Measurements from ENCODE around the gene FBXW4. TPM values are rescaled to one million over a fixed set of nuclear protein-coding genes. Genes with fewer than 3 reads are reported as not detected.
"Not testable (repeated sequence)": the region's sequence is repeated elsewhere in the genome, so short reads cannot be mapped to it uniquely, and the experiment has no call there.

Gene FBXW4
- total RNA-seq, 1 donor from 2014 or later, result 106 TPM

DNA sequence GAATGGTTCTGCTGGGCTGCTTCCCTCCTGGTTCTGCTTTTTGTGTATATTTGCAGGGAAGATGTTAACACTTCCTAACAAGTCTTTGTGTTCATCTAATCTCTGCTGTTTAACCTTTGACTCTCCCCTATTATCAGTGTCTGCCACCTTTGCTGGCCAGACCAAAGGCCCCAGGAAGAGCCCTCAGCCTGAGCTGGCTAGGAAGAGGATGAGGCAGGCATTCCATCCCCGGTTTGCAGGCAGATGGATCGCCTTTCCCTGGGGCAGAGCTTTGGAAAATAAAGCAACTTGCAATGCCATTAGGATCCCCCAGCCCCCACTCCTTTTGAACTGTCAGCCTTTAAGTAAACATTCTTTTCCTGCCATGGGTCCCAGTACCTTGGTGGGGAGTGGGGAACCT lies 87.8 kb downstream of the FBXW4 start:
- no peak for ATAC-seq (ENCODE audit: poor library complexity)
- intact Hi-C loops (cut with DNase I), result no loop called here
- DNase-seq, result no peak

DNA sequence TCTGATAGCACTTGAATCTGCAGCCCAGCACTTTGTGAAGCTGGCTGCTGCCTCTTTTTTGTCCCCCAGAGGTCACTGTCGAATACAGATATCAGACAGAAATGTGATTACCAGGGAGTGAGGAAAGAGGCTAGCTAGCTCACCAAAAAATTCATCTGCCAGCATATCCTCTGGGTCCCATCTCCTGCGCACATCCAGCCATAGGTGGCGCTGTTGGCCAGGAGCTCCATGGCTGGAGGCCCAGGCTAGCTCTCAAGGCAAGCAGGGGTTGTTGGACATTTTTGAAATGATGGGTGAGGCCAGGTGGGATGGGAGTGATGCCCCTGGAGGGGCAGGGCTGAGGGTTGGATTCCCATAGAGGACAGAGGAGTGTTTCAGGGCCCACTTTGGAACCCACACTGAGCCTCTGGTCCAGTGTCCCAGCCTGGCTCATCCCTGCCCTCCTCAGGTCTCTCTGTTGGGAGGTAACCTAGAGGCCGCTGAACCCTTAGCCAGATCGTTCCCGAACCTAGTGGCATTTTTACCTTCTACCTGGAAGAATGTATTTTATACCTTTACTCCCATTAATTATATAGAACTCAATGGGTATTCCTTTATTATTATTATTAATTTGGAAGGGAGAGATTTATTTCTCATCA lies 92.1 kb downstream of the FBXW4 start:
- DNase-seq, result peak; percentile 80
- intact Hi-C loops (cut with DNase I), result loop anchor here (2.0 kb wide), 1 partner anchor 178 kb away; no protein-coding TSS in a partner anchor
- peak; percentile 90 for ATAC-seq (ENCODE audit: poor library complexity)

GRCh38 chr10:101601541-101601940 lies 93.4 kb downstream of the FBXW4 start:
- peak; percentile 85 for ATAC-seq (ENCODE audit: poor library complexity)
- intact Hi-C loops (cut with DNase I), result no loop called here
- peak; percentile 67 for DNase-seq

DNA sequence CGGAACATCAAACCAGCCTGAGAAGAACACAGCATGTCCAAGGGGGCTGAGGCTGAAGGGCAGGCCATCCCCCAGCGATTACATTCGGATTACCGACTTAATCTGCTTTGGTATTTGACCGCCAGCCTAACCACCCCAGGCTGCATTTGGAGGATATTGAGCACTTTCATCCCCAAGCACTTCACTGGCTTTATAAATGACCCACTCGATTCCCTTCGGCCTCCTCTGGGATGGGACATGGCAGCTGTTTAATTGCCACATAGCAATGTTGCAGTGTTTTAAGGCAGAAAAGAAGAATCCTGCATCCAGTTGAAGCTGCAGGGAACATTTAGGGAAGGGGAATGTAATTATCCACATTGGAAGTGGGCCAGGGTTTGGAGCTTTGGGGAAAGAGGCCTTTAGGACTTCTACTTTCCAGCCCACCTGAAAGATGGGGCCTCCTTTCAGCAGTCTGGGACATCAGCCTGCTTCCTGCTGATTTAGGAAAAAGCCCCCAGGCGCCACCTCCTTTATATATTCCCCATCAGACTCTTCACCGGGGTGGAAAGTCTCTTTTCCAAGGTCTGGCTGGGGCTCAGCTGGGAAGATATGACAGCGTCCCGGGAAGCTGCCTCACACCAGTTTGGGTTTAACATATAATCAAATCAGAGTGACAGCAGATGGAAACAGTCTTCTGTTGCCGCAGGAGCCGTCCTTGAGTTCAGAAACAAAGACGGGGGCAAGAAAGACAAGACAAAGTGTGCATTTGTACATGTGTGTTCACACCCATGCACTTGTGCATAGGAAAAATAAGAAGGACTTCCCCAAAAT lies 97.7 kb downstream of the FBXW4 start:
- DNase-seq, result no peak
- ATAC-seq (ENCODE audit: poor library complexity), result no peak
- intact Hi-C loops (cut with DNase I), result no loop called here

- intact Hi-C loops (cut with DNase I), result no loop called here
- no peak for DNase-seq
- peak; percentile 57 for ATAC-seq (ENCODE audit: poor library complexity)
Measured at GRCh38 chr10:101595591-101596433, 99.2 kb downstream of the FBXW4 start.

- intact Hi-C loops (cut with DNase I); DNase-seq: not testable (repeated sequence)
- ATAC-seq (ENCODE audit: poor library complexity), result peak; percentile 25
Measured at GRCh38 chr10:101593331-101593730, 101.6 kb downstream of the FBXW4 start.

DNA sequence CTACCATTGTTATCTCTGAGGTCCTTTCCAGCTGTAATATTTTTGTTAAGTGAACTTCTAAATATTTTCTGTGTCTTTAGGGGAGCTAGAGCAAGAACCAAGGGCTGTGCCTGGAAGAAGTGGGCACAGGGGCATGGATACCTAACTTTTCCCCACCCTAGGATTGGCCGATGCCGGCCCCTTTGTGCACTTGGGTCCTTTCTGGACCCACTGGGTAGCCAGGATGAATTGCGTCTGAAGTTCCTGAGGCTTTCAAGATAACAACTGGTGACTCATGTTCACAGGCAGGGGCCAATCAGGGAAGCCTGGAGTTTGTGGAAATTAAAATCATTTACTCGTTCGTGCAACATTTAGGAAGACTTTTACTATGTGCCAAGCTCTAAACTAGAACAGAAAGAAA lies 106.1 kb downstream of the FBXW4 start:
- intact Hi-C loops (cut with DNase I), result no loop called here
- ATAC-seq (ENCODE audit: poor library complexity), result no peak
- no peak for DNase-seq

DNA sequence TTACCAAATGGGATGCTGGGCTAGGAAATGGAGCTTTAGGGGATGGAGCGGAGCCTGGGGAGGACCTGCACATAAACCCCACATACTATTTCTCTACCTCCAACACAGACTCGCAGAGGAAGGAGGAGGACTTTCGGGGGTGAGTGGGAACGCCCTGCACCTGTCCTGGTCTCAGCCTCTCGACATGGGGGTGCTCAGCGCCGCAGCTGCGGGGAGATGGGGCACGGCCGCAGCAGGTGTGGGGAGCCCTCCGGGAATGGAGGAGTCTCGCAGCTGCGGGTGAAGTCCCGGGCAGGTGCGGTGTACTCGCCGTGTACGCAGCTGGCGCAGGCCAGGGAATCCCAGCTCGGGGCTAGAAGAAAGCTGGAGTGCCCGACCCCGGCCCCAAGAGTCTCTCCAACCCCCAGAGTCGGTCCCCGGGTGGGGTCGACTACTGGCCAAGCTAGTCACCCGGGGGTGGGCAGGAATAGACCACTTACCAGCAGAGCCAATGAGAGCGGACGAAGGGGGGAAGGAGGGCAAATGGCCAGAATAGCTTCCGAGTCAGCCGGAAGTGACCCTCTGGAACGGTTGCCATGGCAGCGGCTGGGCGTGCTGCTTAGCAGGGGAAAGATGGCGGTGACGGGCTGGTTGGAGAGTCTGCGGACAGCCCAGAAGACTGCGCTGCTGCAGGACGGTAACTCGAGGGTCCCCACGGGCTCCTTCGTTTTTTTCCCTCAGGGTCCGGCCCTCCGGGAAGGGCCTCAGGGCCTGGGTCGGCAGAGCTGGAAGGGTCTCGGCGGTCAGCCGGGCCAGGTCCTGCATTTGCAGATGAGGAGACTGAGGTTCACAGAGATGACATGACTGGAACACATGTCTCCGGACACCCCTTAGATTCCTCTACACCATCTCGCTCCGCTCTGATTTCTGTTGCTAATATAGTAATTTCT lies 107.0 kb downstream of the FBXW4 start, which contains the start of the genes DPCD and POLL:
DPCD (plus strand) TSS at position 597 of the 929 bp plus-strand sequence; CDS start at position 613, 16 bp downstream.
POLL (minus strand) TSS at position 533 of the 929 bp plus-strand sequence. CDS start 897 bp downstream, outside the sequence.
- intact Hi-C loops (cut with DNase I), result no loop called here
- peak; percentile 97 for ATAC-seq (ENCODE audit: poor library complexity)
- DNase-seq, result peak; percentile 99

DNA sequence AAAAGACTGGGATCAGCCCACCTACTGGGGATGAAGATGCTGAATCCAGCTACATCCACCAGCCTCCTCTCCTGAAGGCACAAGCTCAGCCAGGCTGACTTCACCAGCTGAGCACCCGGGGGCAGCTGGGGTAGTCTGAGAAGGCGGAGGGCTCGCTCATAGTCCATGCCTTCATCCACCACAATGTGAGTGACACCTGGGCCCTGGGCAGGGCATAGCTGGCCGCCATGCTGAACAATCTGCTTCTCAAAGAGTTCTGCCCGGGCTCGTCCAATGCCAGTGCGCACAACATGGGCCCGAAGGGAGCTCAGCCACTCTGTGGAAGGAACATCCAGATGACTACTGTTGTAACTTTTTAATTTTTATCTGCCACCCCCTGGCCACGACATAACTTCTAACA lies 109.1 kb downstream of the FBXW4 start:
- intact Hi-C loops (cut with DNase I), result no loop called here
- DNase-seq, result peak; percentile 27
- ATAC-seq (ENCODE audit: poor library complexity), result no peak

DNA sequence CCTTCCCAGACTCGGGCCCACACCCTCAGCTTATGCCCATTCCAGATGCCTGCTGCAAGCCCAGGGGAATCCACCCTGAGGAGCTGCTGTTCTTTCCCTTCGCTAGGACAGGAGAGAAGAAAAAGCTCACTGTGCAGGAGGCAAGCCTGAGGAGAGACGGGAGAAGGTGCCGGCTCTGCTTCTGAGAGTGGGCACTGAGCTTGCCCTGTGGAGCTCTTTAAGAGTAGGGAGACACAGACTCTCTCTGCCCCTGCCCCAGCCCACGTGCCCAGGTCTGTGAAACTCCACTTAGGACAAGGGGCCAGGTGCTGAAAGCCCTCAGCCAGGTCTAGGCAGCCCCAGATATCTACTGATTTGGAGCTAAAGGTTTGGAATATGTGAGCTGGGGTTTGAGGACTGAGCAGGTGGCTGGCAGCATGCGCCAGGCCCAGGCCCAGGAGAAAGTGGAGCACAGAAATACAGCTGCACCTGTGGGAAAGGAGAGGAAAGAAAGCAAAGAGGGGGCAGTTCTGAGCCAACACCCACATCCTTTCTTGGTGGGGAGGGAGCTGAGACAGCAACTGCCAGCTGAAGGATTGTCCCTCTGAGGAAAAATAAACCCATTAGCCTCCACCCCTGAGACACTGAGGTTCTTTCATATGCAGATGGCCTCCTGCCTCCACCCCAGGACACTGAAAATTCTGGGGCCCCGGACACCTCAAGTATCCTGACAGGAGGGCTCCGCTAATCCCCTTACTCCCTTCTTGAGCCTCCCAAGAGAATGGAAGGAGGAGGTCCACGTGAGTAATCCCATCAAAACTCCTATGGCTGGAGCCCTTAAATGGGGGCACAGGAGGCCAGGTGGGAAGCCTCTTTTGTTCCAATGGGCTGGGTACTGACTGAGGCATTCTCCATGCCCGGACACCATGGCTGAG lies 114.2 kb downstream of the FBXW4 start:
- DNase-seq (peak; percentile 1), ATAC-seq (ENCODE audit: poor library complexity) (no peak)
- intact Hi-C loops (cut with DNase I), result no loop called here

GRCh38 chr10:101579516-101579870 lies 115.5 kb downstream of the FBXW4 start:
- intact Hi-C loops (cut with DNase I), result no loop called here

GRCh38 chr10:101578803-101579515 lies 116.0 kb downstream of the FBXW4 start:
- ATAC-seq (ENCODE audit: poor library complexity) (no peak), DNase-seq (no peak)
- intact Hi-C loops (cut with DNase I), result no loop called here

More at GRCh38 chr10:101579516-101579870, 115.5 kb downstream of the FBXW4 start:
- ATAC-seq (ENCODE audit: poor library complexity) (no peak), DNase-seq (peak; percentile 30)

- intact Hi-C loops (cut with DNase I), result no loop called here
- DNase-seq, result no peak
- no peak for ATAC-seq (ENCODE audit: poor library complexity)
Measured at GRCh38 chr10:101578192-101578591, 116.8 kb downstream of the FBXW4 start.

DNA sequence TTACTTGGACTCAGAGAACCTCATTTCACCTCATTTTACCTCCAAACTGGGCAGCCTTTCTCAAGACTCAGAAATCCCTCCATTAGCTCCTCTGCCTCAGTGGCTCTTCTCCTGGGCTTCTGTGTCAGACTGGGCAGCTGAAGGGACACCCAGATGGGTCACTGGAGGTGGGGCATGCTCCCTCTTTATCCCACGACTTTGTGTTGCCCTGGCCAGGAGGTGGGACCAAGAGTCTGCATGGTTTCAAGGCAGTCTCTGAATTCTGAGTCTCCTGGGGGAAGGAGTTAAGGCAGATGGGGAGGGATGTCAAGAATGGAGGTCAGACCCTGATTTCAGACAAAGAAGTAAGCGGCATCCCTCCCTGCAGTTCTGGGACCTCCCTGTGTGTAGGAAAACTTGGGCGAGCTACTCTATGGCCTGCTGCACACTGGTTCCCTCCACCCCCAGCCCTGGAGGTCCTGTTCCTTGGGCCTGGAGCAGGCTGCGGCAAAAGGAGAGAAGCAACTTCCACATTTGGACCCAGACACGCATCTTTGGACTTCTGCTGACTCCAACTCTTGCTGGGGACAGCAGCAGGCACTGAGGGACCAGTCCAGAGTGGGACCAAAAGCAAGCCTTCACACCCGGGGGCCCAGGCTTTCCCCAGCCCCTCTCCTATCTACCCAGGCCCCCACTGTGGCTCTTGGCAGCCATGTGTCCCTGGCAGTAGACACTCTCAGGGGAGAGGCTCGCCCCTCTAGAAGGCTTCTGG lies 117.7 kb downstream of the FBXW4 start:
- intact Hi-C loops (cut with DNase I), result no loop called here
- ATAC-seq (ENCODE audit: poor library complexity), result no peak
- DNase-seq, result no peak

DNA sequence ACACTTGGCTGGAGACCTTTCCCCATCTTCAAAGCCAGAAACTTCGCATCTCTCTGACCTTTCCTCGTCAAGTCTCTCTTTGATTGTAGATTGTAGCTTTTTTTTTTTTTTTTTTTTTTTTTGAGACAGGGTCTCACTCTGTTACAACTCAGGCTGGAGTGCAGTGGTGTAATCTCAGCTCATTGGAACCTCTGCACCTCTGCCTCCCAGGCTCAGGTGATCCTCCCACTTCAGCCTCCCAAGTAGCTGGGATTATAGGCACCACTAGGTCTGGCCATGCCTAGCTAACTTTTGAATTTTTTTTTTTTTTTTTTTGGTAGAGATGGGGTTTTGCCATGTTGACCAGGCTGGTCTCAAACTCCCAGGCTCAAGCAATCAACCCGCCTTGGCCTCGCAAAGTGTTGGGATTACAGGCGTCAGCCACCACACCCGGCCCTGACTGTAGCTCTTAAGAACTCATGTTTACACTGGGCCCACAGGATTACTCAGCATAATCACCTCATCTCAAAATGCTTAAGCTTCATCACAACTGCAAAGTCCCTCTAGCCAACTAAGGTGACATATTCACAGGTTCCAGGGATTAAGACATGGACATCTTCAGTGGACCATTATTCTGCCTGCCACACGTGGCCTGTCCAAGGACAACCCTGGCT lies 118.6 kb downstream of the FBXW4 start:
- ATAC-seq (ENCODE audit: poor library complexity) (no peak), DNase-seq (peak; percentile 13)
- intact Hi-C loops (cut with DNase I), result no loop called here

Data from Right ventricle myocardium superior (tissue), 1 donor.